HEK293T (cell line): ENCODE measurements around the gene PRKCE.

Experiments used
- FOXA1 ChIP-seq: fragments of 450-650 bp; IDR thresholded peaks from 2 replicates; pipeline ENCODE4 v1.6.1; 2016; ENCODE audit warnings: mild to moderate bottlenecking
- NFRKB ChIP-seq: fragments of 450-650 bp; IDR thresholded peaks from 2 replicates; pipeline ENCODE4 v1.6.1; 2016; ENCODE audit warnings: mild to moderate bottlenecking, moderate library complexity
- ZNF384 ChIP-seq: fragments of 450-650 bp; IDR thresholded peaks from 2 replicates; pipeline ENCODE4 v1.6.1; 2016

- TF ChIP-seq ZNF384: no peak
- TF ChIP-seq NFRKB: no peak
- no peak for TF ChIP-seq FOXA1
Measured at GRCh38 chr2:46067501-46068305, 416.2 kb downstream of the PRKCE start.
